SK-N-SH treated with all-trans-retinoic acid at 6 μM for 48 hours (cell line): ENCODE data around the gene RECK.

Experiments
- ARNTL ChIP-seq: fragments of 450-650 bp; formaldehyde crosslinking; IDR thresholded peaks from 2 replicates; pipeline ENCODE4 v1.5.0; 2020; ENCODE audit warnings: low read depth, mild to moderate bottlenecking, moderate library complexity, borderline replicate concordance
- BACH2 ChIP-seq: fragments of 250-450 bp; sonication (Bioruptor Pico); IDR thresholded peaks from 2 replicates; pipeline ENCODE4 v1.9.0; 2021; ENCODE audit warnings: mild to moderate bottlenecking, borderline replicate concordance
- RARB ChIP-seq: fragments of 250-450 bp; sonication (Bioruptor Pico); IDR thresholded peaks from 2 replicates; pipeline ENCODE4 v1.8.0; 2021; ENCODE audit warnings: mild to moderate bottlenecking, moderate library complexity
- TCF4 ChIP-seq: fragments of 250-450 bp; sonication (Bioruptor Pico); IDR thresholded peaks from 2 replicates; pipeline ENCODE4 v1.8.0; 2021; ENCODE audit warnings: mild to moderate bottlenecking, moderate library complexity, borderline replicate concordance
- TOX ChIP-seq: fragments of 250-450 bp; sonication (Bioruptor Pico); IDR thresholded peaks from 2 replicates; pipeline ENCODE4 v1.8.0; 2021; ENCODE audit warnings: mild to moderate bottlenecking, moderate library complexity, borderline replicate concordance
- ZFP30 ChIP-seq: fragments of 450-650 bp; formaldehyde crosslinking; IDR thresholded peaks from 2 replicates; pipeline ENCODE4 v1.5.0; 2022; ENCODE audit warnings: mild to moderate bottlenecking, moderate library complexity
- ZNF565 ChIP-seq: fragments of 450-650 bp; formaldehyde crosslinking; conservative IDR thresholded peaks from 2 replicates; pipeline ENCODE4 v1.5.0; 2020; ENCODE audit warnings: low read depth, mild to moderate bottlenecking, moderate library complexity
- ZNF8 ChIP-seq: fragments of 450-650 bp; formaldehyde crosslinking; IDR thresholded peaks from 2 replicates; pipeline ENCODE4 v1.5.0; 2020; ENCODE audit warnings: mild to moderate bottlenecking, moderate library complexity
- TF ChIP-seq, protein P1 (sequence below): fragments of 250-450 bp; sonication (Bioruptor Pico); IDR thresholded peaks from 2 replicates; pipeline ENCODE4 v1.8.0; 2020; ENCODE audit warnings: mild to moderate bottlenecking, moderate library complexity, borderline replicate concordance
- TF ChIP-seq, protein P2 (sequence below): fragments of 250-450 bp; sonication (Bioruptor Pico); IDR thresholded peaks from 2 replicates; pipeline ENCODE4 v1.5.0; 2020; ENCODE audit warnings: mild to moderate bottlenecking, moderate library complexity
- TF ChIP-seq, protein P3 (sequence below): fragments of 250-450 bp; sonication (Bioruptor Pico); IDR thresholded peaks from 2 replicates; pipeline ENCODE4 v1.8.0; 2021; ENCODE audit warnings: low read depth, mild to moderate bottlenecking, moderate library complexity, borderline replicate concordance
- TF ChIP-seq, protein P4 (sequence below): fragments of 250-450 bp; sonication (Bioruptor Pico); IDR thresholded peaks from 2 replicates; pipeline ENCODE4 v1.5.1; 2021; ENCODE audit warnings: mild to moderate bottlenecking, moderate library complexity
- TF ChIP-seq, protein P5 (sequence below): fragments of 250-450 bp; sonication (Bioruptor Pico); IDR thresholded peaks from 2 replicates; pipeline ENCODE4 v1.5.1; 2020; ENCODE audit warnings: low read depth, mild to moderate bottlenecking, moderate library complexity

DNA sequence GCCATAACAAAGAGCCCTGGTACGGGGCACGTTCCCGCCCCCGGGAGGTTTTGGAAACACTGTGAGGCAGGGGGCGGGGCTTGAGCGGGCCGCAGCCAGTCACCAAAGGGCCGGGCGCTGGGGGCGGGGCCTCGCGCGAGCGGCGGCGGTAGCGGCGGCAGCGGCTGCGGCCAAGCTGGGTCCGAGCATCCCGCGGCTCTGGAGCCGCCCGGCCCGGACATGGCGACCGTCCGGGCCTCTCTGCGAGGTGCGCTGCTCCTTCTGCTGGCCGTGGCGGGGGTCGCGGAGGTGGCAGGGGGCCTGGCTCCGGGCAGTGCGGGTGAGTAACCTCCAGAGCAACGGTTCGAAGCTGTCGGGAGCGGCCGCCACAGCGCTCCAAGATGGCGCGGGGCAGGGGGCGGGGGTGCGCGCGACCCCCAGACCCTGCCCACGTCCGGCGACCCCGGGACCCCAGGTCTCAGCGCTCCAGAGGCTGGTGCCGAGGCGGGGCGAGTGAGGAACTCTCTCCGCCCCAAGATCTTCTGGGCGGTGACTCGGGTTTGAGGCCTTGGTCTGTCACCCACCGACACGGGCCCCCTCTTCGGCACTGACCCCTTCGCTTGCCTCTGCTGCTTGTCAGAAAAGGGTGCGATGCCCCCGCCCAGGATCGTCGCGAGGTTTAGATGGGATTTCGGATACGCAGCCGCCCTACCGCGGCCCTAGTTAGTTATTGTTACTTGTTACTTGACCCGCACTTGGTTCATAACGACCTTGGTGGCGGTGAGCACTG lies at the start of gene RECK:
- TF ChIP-seq, protein P1, sequence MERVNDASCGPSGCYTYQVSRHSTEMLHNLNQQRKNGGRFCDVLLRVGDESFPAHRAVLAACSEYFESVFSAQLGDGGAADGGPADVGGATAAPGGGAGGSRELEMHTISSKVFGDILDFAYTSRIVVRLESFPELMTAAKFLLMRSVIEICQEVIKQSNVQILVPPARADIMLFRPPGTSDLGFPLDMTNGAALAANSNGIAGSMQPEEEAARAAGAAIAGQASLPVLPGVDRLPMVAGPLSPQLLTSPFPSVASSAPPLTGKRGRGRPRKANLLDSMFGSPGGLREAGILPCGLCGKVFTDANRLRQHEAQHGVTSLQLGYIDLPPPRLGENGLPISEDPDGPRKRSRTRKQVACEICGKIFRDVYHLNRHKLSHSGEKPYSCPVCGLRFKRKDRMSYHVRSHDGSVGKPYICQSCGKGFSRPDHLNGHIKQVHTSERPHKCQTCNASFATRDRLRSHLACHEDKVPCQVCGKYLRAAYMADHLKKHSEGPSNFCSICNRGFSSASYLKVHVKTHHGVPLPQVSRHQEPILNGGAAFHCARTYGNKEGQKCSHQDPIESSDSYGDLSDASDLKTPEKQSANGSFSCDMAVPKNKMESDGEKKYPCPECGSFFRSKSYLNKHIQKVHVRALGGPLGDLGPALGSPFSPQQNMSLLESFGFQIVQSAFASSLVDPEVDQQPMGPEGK, result no peak
- TF ChIP-seq, protein P2, sequence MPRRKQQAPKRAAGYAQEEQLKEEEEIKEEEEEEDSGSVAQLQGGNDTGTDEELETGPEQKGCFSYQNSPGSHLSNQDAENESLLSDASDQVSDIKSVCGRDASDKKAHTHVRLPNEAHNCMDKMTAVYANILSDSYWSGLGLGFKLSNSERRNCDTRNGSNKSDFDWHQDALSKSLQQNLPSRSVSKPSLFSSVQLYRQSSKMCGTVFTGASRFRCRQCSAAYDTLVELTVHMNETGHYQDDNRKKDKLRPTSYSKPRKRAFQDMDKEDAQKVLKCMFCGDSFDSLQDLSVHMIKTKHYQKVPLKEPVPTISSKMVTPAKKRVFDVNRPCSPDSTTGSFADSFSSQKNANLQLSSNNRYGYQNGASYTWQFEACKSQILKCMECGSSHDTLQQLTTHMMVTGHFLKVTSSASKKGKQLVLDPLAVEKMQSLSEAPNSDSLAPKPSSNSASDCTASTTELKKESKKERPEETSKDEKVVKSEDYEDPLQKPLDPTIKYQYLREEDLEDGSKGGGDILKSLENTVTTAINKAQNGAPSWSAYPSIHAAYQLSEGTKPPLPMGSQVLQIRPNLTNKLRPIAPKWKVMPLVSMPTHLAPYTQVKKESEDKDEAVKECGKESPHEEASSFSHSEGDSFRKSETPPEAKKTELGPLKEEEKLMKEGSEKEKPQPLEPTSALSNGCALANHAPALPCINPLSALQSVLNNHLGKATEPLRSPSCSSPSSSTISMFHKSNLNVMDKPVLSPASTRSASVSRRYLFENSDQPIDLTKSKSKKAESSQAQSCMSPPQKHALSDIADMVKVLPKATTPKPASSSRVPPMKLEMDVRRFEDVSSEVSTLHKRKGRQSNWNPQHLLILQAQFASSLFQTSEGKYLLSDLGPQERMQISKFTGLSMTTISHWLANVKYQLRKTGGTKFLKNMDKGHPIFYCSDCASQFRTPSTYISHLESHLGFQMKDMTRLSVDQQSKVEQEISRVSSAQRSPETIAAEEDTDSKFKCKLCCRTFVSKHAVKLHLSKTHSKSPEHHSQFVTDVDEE (CRISPR knock-in tag), result no peak
- no peak for TF ChIP-seq TOX (CRISPR knock-in tag)
- TF ChIP-seq ARNTL (CRISPR knock-in tag), result no peak
- TF ChIP-seq, protein P3, sequence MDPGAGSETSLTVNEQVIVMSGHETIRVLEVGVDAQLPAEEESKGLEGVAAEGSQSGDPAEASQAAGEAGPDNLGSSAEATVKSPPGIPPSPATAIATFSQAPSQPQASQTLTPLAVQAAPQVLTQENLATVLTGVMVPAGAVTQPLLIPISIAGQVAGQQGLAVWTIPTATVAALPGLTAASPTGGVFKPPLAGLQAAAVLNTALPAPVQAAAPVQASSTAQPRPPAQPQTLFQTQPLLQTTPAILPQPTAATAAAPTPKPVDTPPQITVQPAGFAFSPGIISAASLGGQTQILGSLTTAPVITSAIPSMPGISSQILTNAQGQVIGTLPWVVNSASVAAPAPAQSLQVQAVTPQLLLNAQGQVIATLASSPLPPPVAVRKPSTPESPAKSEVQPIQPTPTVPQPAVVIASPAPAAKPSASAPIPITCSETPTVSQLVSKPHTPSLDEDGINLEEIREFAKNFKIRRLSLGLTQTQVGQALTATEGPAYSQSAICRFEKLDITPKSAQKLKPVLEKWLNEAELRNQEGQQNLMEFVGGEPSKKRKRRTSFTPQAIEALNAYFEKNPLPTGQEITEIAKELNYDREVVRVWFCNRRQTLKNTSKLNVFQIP (CRISPR knock-in tag), result no peak
- no peak for TF ChIP-seq ZNF565 (CRISPR knock-in tag)
- TF ChIP-seq, protein P4, sequence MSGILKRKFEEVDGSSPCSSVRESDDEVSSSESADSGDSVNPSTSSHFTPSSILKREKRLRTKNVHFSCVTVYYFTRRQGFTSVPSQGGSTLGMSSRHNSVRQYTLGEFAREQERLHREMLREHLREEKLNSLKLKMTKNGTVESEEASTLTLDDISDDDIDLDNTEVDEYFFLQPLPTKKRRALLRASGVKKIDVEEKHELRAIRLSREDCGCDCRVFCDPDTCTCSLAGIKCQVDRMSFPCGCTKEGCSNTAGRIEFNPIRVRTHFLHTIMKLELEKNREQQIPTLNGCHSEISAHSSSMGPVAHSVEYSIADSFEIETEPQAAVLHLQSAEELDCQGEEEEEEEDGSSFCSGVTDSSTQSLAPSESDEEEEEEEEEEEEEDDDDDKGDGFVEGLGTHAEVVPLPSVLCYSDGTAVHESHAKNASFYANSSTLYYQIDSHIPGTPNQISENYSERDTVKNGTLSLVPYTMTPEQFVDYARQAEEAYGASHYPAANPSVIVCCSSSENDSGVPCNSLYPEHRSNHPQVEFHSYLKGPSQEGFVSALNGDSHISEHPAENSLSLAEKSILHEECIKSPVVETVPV (CRISPR knock-in tag), result no peak
- no peak for TF ChIP-seq RARB (CRISPR knock-in tag)
- no peak for TF ChIP-seq ZFP30 (CRISPR knock-in tag)
- TF ChIP-seq TCF4 (CRISPR knock-in tag), result no peak
- TF ChIP-seq, protein P5, sequence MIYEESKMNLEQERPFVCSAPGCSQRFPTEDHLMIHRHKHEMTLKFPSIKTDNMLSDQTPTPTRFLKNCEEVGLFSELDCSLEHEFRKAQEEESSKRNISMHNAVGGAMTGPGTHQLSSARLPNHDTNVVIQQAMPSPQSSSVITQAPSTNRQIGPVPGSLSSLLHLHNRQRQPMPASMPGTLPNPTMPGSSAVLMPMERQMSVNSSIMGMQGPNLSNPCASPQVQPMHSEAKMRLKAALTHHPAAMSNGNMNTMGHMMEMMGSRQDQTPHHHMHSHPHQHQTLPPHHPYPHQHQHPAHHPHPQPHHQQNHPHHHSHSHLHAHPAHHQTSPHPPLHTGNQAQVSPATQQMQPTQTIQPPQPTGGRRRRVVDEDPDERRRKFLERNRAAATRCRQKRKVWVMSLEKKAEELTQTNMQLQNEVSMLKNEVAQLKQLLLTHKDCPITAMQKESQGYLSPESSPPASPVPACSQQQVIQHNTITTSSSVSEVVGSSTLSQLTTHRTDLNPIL (CRISPR knock-in tag), result no peak
- TF ChIP-seq ZNF8 (CRISPR knock-in tag), result no peak
- no peak for TF ChIP-seq BACH2 (CRISPR knock-in tag)
